Measurements from ENCODE around the gene HNRNPA2B1. TPM values are rescaled to one million over a fixed set of nuclear protein-coding genes. Genes with fewer than 3 reads are reported as not detected.
"Not testable (repeated sequence)": the region's sequence is repeated elsewhere in the genome, so short reads cannot be mapped to it uniquely, and the experiment has no call there.

Gene HNRNPA2B1
- total RNA-seq, 1 donor from 2014 or later, result 163 TPM

DNA sequence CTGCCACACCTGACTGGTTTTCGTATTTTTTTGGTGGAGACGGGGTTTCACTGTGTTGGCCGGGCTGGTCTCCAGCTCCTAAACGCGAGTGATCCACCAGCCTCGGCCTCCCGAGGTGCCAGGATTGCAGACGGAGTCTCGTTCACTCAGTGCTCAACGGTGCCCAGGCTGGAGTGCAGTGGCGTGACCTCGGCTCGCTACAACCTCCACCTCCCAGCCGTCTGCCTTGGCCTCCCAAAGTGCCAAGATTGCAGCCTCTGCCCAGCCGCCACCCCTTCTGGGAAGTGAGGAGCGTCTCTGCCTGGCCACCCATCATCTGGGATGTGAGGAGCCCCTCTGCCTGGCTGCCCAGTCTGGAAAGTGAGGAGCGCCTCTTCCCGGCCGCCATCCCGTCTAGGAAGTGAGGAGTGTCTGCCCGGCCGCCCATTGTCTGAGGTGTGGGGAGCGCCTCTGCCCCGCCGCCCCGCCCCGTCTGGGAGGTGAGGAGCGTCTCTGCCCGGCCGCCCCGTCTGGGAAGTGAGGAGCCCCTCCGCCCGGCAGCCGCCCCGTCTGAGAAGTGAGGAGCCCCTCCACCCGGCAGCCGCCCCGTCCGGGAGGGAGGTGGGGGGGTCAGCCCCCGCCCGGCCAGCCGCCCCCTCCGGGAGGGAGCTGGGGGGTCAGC is 52.8 kb downstream of the HNRNPA2B1 start:
- DNase-seq (ENCODE audit: low read depth, low spot score), result not testable (repeated sequence)

DNA sequence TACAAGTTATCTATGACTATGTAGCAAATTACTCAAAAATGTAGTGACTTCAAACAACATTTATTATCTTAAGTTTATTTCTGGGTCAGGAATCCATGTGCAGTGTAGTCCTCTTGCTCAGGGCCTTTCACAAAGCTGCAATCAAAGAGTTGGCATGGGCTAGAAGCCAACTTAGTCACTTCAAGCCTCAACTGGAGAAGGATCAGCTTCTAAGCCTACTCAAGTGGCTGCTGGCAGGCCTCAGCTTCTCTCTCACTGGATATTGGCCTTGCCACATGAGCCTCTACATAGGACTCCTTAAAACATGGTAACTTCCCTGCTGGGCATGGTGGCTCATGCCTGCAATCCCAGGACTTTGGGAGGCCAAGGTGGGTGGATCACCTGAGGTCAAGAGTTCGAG is 53.5 kb downstream of the HNRNPA2B1 start:
- DNase-seq (ENCODE audit: low read depth, low spot score), result no peak

DNA sequence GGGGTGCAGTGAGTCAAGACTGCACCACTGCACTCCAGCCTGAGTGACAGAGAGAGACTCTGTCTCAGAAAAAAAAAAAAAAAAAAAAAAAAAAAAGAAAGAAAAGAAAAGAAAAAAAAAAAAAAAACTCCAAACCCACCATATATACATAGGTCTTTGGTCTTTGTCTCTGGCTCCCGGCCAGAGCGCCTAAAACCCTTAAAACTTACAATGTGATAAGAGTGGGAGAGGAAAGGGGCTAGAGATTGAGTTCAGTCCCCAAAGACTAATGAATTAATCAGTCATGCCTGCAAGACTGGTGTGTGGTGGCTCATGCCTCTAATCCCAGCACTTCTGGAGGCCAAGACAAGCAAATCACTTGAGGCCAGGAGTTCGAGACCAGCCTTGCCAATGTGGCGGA is 55.3 kb downstream of the HNRNPA2B1 start:
- no peak for DNase-seq (ENCODE audit: low read depth, low spot score)

DNA sequence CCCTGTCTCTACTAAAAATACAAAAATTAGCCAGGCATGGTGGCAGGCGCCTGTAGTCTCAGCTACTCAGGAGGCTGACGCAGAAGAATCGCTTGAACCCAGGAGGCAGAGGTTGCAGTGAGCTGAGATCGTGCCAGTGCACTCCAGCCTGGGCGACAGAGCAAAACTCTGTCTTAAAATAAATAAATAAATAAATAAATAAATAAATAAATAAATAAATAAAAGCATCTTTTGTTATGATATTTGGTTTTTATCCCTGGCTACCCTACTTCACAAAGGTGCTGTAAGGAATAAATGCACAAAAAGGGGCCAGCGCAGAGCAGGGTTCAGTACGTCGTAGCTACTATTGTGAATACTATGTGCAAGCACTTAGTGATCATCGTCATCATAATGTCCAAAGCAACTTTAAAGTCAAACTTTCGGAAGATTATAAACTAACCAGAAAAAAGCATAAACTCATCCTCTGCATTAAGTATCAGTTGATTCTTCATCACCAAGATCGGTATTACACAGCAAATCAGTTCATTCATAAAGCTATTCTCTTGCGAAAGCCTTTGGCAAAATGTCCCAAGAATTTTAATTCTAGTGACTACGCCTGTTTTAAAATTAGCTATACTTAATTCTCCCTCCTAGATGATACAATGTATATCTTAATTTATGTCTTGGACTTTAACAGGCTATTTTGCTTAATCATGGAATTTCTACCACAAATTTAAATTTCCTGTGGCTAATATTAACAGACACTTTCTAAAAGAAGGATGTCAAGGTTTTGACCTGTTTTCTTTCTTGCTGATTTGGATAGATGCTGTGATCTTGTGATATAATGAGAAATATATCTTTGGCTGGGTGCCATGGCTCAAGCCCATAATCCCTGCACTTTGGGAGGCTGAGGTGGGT is 56.1 kb downstream of the HNRNPA2B1 start:
- DNase-seq (ENCODE audit: low read depth, low spot score), result no peak

DNA sequence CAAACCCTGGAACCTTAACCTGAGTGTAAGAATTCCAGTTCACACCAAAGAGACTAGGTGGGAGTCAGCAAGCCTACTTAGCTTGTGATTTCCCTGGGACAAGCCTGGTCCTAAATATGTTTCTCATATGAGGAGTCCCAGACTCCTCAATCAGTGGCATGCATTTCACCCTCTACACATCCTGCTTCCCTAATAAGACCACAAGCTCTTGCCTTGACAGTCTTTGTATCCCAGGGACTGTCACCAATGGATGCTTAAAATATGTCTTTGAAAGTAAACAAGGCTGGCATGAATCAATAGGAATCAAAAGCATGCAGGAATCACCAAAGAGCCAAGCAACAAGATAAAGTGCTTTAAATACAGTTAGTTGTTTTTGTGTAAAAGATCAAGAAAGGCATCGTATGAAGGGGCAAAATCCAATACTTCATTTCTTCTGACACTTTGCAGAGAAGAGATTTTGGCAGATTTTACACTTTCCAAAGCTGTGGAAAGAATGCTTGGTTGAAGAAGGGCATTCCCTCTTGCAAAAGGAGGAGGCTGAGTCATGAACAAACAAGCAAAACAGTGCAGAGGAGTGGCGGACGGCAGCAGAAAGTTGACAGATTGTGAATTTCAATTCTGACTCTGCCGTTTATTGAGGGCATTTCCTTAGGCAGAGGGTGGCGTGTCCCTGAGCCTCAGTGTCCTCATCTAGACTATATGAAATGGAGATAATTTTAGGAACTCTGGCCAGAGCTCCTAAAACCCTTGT is 57.1 kb downstream of the HNRNPA2B1 start:
- DNase-seq (ENCODE audit: low read depth, low spot score), result no peak

DNA sequence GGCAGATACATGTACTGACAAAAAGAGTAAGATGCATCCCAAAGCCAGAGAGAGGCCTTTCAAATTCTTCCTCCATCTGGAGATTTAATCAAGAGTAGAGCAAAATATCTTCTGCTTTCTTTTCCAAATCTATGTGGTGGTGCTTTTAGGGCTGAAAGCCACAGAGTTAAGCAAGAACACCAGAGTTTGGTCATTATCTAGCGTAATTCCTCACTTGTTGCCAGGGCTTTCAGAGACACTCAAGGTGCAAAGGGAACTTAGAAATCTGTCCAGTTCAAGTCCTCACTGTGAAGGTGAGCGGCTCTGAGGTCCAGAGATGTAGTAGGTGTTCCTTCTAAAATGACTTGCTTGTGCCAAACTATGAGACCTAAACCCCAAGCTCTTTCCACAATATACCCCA is 59.5 kb downstream of the HNRNPA2B1 start:
- DNase-seq (ENCODE audit: low read depth, low spot score), result no peak

DNA sequence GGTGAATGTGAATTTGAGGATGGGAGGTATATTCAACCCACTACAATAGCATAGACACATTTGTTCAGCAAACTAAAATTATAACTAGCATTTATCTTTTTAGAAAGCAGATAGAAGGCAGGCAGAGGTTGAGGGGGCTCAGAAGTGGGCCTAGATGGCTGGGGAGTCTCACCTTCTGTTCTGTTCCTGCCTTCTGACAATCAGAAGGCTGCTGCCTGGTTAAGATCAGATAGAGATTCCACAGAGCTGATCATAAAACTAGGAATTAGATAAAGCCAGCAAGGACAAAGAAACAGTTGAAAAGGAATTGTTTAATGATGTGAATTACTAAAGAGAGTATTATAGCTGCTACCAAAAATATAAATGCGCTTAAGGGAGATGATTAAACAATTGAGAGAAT is 60.2 kb downstream of the HNRNPA2B1 start:
- DNase-seq (ENCODE audit: low read depth, low spot score), result no peak

Other genes starting within 250 kb of the HNRNPA2B1 start
- 66.2 and 68.0 TPM in 2 replicates for gene NFE2L3, start 48.5 kb downstream of the HNRNPA2B1 start, total RNA-seq
- 157 and 179 TPM in 2 replicates for gene CBX3, start 999 bp upstream of the HNRNPA2B1 start, total RNA-seq
- 0.20 and 0.39 TPM in 2 replicates for gene SNX10, start 91.1 kb upstream of the HNRNPA2B1 start, total RNA-seq

Data from pulmonary artery endothelial cell (primary cell).